GM13977 (cell line): ENCODE data around the gene CLDN9.

ENCODE experiments used
- DNase-seq: peaks from one replicate; pipeline ENCODE4 v3.0.0; 2012; ENCODE audit warnings: low spot score
- CTCF ChIP-seq: IDR thresholded peaks from 2 replicates; pipeline ENCODE4 v1.5.1; 2012; ENCODE audit warnings: mild to moderate bottlenecking, control low read depth; ENCODE audit not compliant: insufficient read depth; ENCODE audit errors: extremely low read depth, missing control alignments
- in situ Hi-C: fragments of 300-500 bp; cut with MboI; formaldehyde crosslinking; loops from one replicate; pipeline ENCODE4 v1.12.0; 2022; ENCODE audit warnings: low sequenced_read_pairs, low pct_unique_long_range_greater_than_20kb, mixed read lengths, inconsistent platforms; ENCODE audit not compliant: unreplicated experiment

Gene CLDN9

GRCh38 chr16:3038896-3039295 is 26.2 kb downstream of the CLDN9 start:
- in situ Hi-C loops: no loop called here
- no peak for TF ChIP-seq CTCF
- DNase-seq: no peak

GRCh38 chr16:3042376-3042775 is 29.7 kb downstream of the CLDN9 start:
- TF ChIP-seq CTCF: no peak
- no peak for DNase-seq
- in situ Hi-C loops: no loop called here

- in situ Hi-C loops: no loop called here
- DNase-seq: no peak
- no peak for TF ChIP-seq CTCF
Observed at GRCh38 chr16:3044708-3045107, 32.0 kb downstream of the CLDN9 start.

DNA sequence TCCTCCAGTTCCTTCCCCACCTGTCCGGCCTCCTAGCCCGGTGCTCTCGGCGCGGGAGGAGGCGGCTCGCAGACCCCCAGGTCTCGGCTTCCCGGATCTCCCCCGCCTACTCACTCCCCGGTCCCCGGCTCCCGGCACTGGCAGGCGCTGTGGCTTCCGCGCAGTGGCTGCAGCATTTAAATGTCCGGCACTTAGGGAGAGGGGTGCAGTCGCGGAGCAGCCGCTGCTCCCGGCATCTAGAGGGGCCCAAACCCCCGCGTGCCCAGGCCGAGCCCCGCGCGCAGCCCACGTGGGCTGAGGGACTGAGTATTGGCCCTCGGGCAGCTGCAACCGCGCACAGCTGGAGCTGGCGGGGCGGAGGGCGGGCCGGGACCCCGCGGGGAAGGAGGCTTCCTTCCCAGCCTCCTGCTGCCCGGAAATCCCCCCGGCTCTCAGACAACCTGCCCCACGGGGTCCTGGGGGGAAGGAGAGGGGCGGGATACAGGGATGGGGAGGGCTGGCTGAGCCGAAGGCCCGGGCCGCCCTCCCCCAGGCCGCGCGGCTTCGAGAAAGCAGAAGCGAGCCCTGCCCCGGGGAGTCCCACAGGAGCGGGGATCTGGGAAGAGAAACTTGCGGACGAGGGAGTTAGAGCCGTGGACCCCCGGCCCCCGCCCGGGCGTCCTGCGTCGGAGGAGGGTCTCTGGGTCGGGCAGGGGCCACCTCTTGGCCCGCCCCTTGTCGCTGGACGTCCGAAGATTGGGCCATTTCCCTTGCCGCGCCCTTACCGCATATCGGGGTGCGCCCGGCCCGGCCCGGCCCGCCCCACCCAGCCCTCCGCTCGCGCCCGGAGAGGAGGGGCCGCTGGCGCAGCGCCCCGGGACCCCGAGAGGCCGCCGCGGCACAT is 33.3 kb downstream of the CLDN9 start, which contains the start of gene MMP25:
Gene MMP25 (plus strand): TSS at position 804 of the 883 bp plus-strand sequence. CDS start 357 bp downstream, outside the sequence.
- no peak for TF ChIP-seq CTCF
- in situ Hi-C loops: no loop called here

DNA sequence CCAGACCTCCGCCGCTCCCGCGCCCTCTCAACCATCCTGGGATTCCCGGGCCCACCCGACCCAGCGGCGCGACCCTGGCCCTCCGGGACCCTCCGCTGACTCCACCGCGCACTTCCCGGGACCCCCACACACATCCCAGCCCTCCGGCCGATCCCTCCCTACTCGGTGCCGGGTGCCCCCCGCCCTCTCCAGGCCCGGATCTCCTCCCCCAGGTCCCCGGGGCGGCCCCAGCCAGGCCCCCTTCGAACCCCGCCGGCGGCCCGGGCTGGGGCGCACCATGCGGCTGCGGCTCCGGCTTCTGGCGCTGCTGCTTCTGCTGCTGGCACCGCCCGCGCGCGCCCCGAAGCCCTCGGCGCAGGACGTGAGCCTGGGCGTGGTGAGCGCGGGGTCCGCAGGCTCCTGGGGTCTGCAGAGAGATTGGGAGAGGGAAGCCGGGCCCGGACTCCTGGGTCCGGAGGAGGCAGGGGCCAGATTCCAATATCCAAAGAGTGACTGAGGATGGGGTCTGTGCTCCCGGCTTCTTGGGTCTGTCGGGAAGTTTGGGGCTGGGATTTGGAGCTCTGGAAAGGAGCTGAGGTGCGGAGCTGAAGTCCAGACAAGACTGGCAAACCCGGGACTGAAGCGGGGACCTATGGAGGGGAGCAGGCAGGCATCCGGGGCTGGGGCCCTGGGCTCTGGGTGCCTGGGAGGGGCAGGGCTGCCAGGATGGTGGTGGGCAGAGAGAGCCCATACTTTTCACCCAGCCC is 34.1 kb downstream of the CLDN9 start:
- peak; percentile 67 for DNase-seq
- TF ChIP-seq CTCF: no peak
- in situ Hi-C loops: no loop called here

More for the DNA sequence above, 33.3 kb downstream of the CLDN9 start, which contains the start of gene MMP25:
- DNase-seq: peak; percentile 82

DNA sequence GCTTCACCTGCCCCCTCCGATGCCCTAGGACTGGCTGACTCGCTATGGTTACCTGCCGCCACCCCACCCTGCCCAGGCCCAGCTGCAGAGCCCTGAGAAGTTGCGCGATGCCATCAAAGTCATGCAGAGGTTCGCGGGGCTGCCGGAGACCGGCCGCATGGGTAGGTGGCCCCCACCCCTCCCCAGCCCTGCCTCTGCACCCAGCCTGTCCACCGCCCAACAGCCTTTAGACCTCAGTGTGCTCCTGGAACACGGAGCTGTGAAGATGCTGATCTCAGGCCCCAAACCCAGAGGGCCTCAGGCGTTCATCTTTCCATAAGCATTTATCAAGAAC is 34.6 kb downstream of the CLDN9 start:
- in situ Hi-C loops: no loop called here

More for the DNA sequence above, 34.6 kb downstream of the CLDN9 start:
- no peak for TF ChIP-seq CTCF
- DNase-seq: no peak
